Pons (tissue), 1 donor: Measurements from ENCODE around the gene VEZT.
"Not testable (repeated sequence)": the region's sequence is repeated elsewhere in the genome, so short reads cannot be mapped to it uniquely, and the experiment has no call there.

Experiments used
- DNase-seq: peaks from one replicate; pipeline ENCODE4 v3.0.0-alpha.2; 2016; ENCODE audit warnings: low spot score

VEZT gene, protein sequence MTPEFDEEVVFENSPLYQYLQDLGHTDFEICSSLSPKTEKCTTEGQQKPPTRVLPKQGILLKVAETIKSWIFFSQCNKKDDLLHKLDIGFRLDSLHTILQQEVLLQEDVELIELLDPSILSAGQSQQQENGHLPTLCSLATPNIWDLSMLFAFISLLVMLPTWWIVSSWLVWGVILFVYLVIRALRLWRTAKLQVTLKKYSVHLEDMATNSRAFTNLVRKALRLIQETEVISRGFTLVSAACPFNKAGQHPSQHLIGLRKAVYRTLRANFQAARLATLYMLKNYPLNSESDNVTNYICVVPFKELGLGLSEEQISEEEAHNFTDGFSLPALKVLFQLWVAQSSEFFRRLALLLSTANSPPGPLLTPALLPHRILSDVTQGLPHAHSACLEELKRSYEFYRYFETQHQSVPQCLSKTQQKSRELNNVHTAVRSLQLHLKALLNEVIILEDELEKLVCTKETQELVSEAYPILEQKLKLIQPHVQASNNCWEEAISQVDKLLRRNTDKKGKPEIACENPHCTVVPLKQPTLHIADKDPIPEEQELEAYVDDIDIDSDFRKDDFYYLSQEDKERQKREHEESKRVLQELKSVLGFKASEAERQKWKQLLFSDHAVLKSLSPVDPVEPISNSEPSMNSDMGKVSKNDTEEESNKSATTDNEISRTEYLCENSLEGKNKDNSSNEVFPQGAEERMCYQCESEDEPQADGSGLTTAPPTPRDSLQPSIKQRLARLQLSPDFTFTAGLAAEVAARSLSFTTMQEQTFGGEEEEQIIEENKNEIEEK

GRCh38 chr12:95217377-95218149, at the start of gene VEZT, which contains the start of gene FGD6:
Gene VEZT (plus strand): TSS chr12:95217807. CDS start chr12:95217851, 44 bp downstream.
Gene FGD6 (minus strand): TSS chr12:95217467. CDS start chr12:95217240, 227 bp downstream.
- DNase-seq = peak; percentile 100

- DNase-seq = no peak
Observed at GRCh38 chr12:95168746-95169145, 48.9 kb upstream of the VEZT start.

GRCh38 chr12:95169368-95169767, 48.2 kb upstream of the VEZT start:
- no peak for DNase-seq

- no peak for DNase-seq
Observed at GRCh38 chr12:95173392-95174251, 44.0 kb upstream of the VEZT start.

DNA sequence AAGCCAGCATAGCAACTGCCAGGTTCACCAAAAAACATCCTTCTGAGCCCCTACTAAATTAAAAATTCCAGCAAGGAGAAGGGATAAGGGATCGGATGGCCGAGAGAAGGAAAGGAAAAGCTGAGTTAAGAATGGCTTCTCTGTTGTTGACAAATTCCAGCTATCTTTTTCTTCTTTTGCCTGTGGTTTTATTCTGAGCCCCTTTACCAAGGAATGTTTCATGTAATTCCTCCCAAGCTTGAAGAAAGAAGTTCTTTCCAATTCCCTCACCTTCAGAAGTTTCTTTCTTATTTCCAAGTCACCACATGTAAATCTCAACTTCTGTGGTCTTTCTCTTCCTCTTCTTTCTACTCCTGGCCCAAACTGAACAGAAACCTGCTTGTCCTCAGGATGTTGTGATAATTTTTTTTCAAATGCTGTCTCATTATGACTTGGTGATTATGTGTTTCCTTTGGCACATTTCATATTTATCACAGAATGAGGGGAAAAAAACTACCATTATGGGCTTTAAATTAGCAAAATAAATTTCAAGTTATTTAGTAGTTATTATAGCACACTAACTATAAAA, 40.3 kb upstream of the VEZT start:
- no peak for DNase-seq

- DNase-seq = no peak
Observed at GRCh38 chr12:95178136-95178535, 39.5 kb upstream of the VEZT start.

DNA sequence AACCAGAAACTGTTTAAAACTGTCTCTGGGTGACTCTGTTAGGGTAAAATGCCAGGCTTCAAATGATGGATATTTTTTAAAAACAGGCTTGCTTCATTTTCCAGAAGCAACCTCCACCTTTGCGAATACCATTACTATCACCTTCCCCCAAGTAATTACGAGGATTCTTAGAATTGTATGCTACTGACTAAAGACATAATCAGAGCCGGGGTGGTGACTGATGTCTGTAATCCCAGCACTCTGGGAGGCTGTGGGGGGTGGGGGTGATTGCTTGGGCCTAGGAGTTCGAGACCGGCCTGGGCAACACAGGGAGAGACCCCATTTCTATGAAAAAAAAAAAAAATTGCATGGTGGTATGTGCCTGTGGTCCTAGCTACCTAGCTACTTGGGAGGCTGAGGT, 38.6 kb upstream of the VEZT start:
- no peak for DNase-seq

- no peak for DNase-seq
Observed at GRCh38 chr12:95181103-95181502, 36.5 kb upstream of the VEZT start.

DNA sequence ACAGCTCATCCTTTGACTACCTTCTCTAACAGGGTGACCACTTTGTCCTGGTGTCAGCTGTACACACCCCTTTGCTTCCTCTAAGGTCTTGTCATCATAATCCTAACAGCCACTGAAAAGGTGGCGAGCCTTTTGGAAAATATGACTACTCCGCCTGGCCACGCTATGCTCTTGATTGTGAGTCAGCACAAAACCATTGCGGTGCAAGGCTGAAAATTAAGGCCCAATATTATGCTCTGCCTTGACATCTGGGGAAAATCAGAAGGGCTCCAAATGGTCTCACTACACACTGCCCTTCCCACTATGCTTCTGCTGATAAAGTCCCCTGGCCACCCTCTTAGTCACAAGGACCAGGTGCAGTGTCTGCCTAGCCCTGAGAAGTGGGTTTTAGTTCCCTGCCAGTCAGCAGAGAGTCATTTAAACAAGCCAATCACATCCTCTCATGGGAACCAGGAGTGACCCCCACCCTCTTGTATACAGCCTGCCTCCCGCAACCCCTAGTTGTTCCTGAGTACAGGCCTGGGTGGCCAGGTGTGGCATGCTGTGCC, 34.7 kb upstream of the VEZT start:
- DNase-seq = no peak

DNA sequence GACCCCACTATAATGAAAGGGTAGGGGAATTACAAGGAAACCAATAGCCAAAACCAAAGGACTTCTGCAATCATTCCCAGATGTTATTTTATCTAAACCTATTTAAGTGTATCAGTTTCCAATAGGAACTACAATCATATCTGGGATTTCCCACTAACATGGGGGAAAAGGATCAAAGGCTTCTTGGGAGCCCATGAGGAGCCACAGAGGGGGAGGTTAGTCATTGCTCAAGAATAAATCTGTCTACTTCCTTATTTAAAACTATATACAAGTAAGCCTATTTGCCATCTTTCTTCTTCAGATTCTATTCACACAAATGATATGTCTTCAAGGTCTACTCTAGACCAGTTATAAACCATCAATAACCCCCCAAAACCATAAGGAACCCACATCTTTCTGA, 33.5 kb upstream of the VEZT start:
- DNase-seq = no peak

DNA sequence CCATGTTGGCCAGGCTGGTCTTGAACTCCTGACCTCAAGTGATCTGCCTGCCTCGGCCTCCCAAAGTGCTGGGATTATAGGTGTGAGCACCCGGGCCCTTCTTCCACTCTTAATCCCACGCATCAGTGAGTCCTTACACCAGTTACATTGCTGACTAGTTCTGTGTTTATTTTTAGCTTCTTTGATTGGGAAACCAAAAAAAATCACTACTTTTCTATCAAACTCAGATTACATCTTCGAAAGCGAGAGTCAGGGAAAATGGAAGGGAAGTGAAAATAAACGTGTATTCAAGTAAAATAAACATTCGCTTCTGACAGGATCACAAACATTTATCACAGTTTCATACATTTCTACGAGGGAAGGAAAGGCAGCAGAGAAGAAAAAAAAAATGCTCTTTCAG, 32.5 kb upstream of the VEZT start:
- no peak for DNase-seq

DNA sequence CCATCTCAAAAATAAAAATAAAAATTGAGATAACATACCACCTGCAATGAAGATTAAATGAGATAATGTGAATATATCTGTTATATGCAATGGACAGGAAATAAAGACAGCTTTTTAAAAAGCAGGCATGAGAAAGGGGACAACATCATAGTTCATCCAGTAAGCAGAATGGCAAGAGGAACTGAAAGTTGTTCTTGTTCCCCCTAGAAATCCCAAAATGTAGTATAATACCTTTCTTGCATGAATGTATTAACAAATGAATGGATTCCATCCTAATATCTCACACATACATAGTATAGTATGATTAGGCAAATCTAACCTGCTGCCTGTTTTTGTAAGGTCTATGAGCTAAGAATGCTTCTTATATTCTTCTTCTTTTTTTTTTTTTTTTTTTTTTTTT, 31.8 kb upstream of the VEZT start:
- no peak for DNase-seq

DNA sequence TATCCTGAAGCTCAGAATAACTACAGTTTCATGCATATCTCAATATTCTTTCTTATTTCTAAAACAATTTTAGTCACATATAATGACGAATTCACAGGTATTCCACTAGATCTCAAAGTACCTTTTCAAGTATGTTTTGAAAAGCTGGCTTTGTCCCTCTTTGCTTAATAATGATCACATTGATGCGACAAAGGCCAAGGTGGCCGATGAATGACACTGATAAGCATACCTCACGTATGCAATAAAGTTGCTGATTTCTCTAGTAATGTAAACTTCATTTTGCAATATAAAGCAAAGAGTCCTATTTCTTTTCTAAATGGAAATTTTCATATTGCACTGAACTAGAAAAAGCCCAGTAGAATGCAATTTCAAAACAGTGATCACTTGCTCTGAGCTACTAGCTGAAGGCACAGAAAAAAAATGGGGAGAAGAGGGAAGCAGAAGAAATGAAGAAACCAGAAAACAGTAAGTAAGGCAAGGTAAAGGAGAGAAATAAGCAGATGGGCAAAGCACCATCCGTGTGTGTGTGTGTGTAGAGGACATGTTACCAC, 29.7 kb upstream of the VEZT start:
- DNase-seq = no peak

GRCh38 chr12:95191060-95191696, 26.4 kb upstream of the VEZT start:
- DNase-seq = no peak

GRCh38 chr12:95192271-95192670, 25.3 kb upstream of the VEZT start:
- no peak for DNase-seq

DNA sequence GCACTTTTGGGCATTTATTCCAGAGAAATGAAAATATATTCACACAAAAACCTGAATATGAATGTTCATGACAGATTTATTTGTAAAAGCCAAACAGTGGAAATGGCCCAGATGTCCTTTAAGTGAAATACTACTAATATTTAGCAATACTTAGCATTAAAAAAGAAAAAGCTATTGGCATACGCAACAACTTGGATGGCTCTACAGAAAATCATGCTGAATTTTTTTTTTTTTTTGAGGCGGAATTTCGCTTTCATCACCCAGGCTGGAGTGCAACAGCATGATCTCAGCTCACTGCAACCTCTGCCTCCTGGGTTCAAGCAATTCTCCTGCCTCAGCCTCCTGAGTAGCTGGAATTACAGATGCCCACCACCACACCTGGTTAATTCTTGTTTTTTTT, 24.5 kb upstream of the VEZT start:
- no peak for DNase-seq

DNA sequence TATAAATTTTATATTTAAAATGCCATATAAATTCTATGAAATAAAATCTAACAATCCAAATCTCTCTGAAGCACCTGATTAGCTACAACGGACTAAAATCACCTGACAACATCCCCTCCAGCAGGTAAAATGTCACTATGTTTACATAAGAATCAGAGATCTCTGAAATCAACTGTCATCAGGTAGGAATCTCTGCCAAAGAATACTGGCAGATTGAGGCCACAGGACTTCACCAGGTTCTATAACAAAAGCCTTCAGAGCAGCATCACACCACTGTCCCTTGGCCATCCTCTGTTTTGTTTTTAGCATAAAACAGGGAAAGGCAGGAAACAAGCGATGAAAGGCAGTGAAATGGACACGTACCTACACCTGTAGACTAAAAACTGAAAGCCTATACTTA, 22.5 kb upstream of the VEZT start:
- no peak for DNase-seq

GRCh38 chr12:95196875-95197569, 20.6 kb upstream of the VEZT start:
- DNase-seq = not testable (repeated sequence)

- no peak for DNase-seq
Observed at GRCh38 chr12:95197636-95198035, 20.0 kb upstream of the VEZT start.
